WTC11 (cell line): Measurements from ENCODE around the gene YBEY. TPM values are rescaled to one million over a fixed set of nuclear protein-coding genes. Genes with fewer than 3 reads are reported as not detected.

Experiments used
- ATAC-seq: fragments of 200-7000 bp; cut with Tn5 transposase; 2 replicates; pipeline ENCODE4 v1.10.0; 2021; ENCODE audit warnings: mild to moderate bottlenecking, moderate library complexity
- CTCF ChIA-PET: fragments of 300-600 bp; sonication (Branson Sonifier 250); formaldehyde crosslinking; loops from one replicate; lab custom pipeline; 2021; ENCODE audit warnings: antibody characterized with exemption; lab: Charles Lee
- POLR2A ChIA-PET: fragments of 350-600 bp; sonication (Branson Sonifier 250); formaldehyde crosslinking; loops from one replicate; lab custom pipeline; 2021; ENCODE audit warnings: antibody characterized with exemption; lab: Charles Lee
- DNase-seq: peaks from one replicate; pipeline ENCODE4 v3.0.0; 2021; ENCODE audit warnings: low spot score
- H3K27ac Mint-ChIP-seq: 2 replicates; pipeline ENCODE4 v1.8.0; 2021; ENCODE audit warnings: mixed read lengths
- H3K27me3 Mint-ChIP-seq: 2 replicates; pipeline ENCODE4 v1.8.0; 2021; ENCODE audit warnings: low read depth, mild to moderate bottlenecking, moderate library complexity, mixed read lengths
- H3K36me3 Mint-ChIP-seq: 2 replicates; pipeline ENCODE4 v1.8.0; 2021; ENCODE audit warnings: mixed read lengths
- H3K4me1 Mint-ChIP-seq: 2 replicates; pipeline ENCODE4 v1.8.0; 2022; ENCODE audit warnings: mixed read lengths
- H3K4me3 Mint-ChIP-seq: 2 replicates; pipeline ENCODE4 v1.8.0; 2021; ENCODE audit warnings: mild to moderate bottlenecking, moderate library complexity, mixed read lengths
- H3K9me3 Mint-ChIP-seq: 2 replicates; pipeline ENCODE4 v1.8.0; 2021; ENCODE audit warnings: mixed read lengths
- ARID4B ChIP-seq: sonication (generic); formaldehyde crosslinking; IDR thresholded peaks from 2 replicates; pipeline ENCODE4 v1.8.0; 2023; ENCODE audit warnings: missing genetic modification reagents, mild to moderate bottlenecking, borderline replicate concordance
- GTF2I ChIP-seq: fragments of 250-450 bp; sonication (Bioruptor Pico); conservative IDR thresholded peaks from 2 replicates; pipeline ENCODE4 v1.4.0; 2021; ENCODE audit warnings: mild to moderate bottlenecking
- NFATC4 ChIP-seq: fragments of 250-450 bp; sonication (Bioruptor Pico); IDR thresholded peaks from 2 replicates; pipeline ENCODE4 v1.9.0; 2021; ENCODE audit warnings: mild to moderate bottlenecking
- PRDM15 ChIP-seq: sonication (generic); formaldehyde crosslinking; IDR thresholded peaks from 2 replicates; pipeline ENCODE4 v1.8.0; 2022; ENCODE audit warnings: missing genetic modification reagents
- PREB ChIP-seq: sonication (generic); formaldehyde crosslinking; IDR thresholded peaks from 2 replicates; pipeline ENCODE4 v1.8.1; 2022; ENCODE audit warnings: mild to moderate bottlenecking, missing genetic modification reagents, moderate library complexity, borderline replicate concordance
- RELA ChIP-seq: sonication (generic); formaldehyde crosslinking; IDR thresholded peaks from 2 replicates; pipeline ENCODE4 v1.8.1; 2022; ENCODE audit warnings: missing genetic modification reagents, mild to moderate bottlenecking, borderline replicate concordance
- SMAD4 ChIP-seq: sonication (generic); formaldehyde crosslinking; IDR thresholded peaks from 2 replicates; pipeline ENCODE4 v1.8.0; 2022; ENCODE audit warnings: mild to moderate bottlenecking, missing genetic modification reagents
- SOX15 ChIP-seq: fragments of 250-450 bp; sonication (Bioruptor Pico); IDR thresholded peaks from 2 replicates; pipeline ENCODE4 v1.9.0; 2021; ENCODE audit warnings: mild to moderate bottlenecking
- TEAD4 ChIP-seq: sonication (generic); formaldehyde crosslinking; IDR thresholded peaks from 2 replicates; pipeline ENCODE4 v1.8.0; 2022; ENCODE audit warnings: mild to moderate bottlenecking, missing genetic modification reagents
- USF2 ChIP-seq: sonication (generic); formaldehyde crosslinking; IDR thresholded peaks from 2 replicates; pipeline ENCODE4 v1.8.1; 2023; ENCODE audit warnings: mild to moderate bottlenecking, missing genetic modification reagents, moderate library complexity
- ZBTB21 ChIP-seq: sonication (generic); formaldehyde crosslinking; IDR thresholded peaks from 2 replicates; pipeline ENCODE4 v1.8.1; 2023; ENCODE audit warnings: mild to moderate bottlenecking, missing genetic modification reagents, borderline replicate concordance
- ZMAT4 ChIP-seq: fragments of 250-450 bp; sonication (Bioruptor Pico); IDR thresholded peaks from 2 replicates; pipeline ENCODE4 v1.9.0; 2021; ENCODE audit warnings: mild to moderate bottlenecking
- ZNF121 ChIP-seq: sonication (generic); formaldehyde crosslinking; IDR thresholded peaks from 2 replicates; pipeline ENCODE4 v1.8.0; 2023; ENCODE audit warnings: missing genetic modification reagents
- ZNF219 ChIP-seq: sonication (generic); formaldehyde crosslinking; IDR thresholded peaks from 2 replicates; pipeline ENCODE4 v1.8.0; 2023; ENCODE audit warnings: missing genetic modification reagents, mild to moderate bottlenecking, borderline replicate concordance
- ZNF532 ChIP-seq: fragments of 250-450 bp; sonication (Bioruptor Pico); IDR thresholded peaks from 2 replicates; pipeline ENCODE4 v1.9.0; 2021; ENCODE audit warnings: mild to moderate bottlenecking, borderline replicate concordance
- total RNA-seq: library from RNA; stranded (reverse); gene quantifications from 3 replicates; pipeline ENCODE4 v1.2.3, GENCODE V29; 2021

The YBEY gene
- total RNA-seq, 1 experiment from 2014 or later = 27.4 TPM

GRCh38 chr21:46345861-46346260 lies 59.7 kb downstream of the YBEY start (continued):
- TF ChIP-seq PRDM15 (CRISPR knock-in tag) (no peak), PREB (CRISPR knock-in tag) (no peak), NFATC4 (CRISPR knock-in tag) (no peak), SMAD4 (CRISPR knock-in tag) (no peak), ARID4B (CRISPR knock-in tag) (no peak), GTF2I (CRISPR knock-in tag) (no peak), ZBTB21 (no peak), RELA (CRISPR knock-in tag) (no peak), SOX15 (no peak), USF2 (CRISPR knock-in tag) (no peak)

GRCh38 chr21:46346296-46347202 lies 60.4 kb downstream of the YBEY start:
- CTCF ChIA-PET = no interaction called here
- H3K36me3 Mint-ChIP-seq = peaks cover 52% of the 10 kb centered on the region
- POLR2A ChIA-PET = no interaction called here
- no peak overlapping the region for H3K4me3 Mint-ChIP-seq
- H3K9me3 Mint-ChIP-seq = no peaks in the 10 kb centered on the region
- H3K27ac Mint-ChIP-seq = peak overlapping the region; percentile 72
- no peaks in the 10 kb centered on the region for H3K27me3 Mint-ChIP-seq
- no peak for DNase-seq
- no peak for ATAC-seq
- no peaks in the 10 kb centered on the region for H3K4me1 Mint-ChIP-seq
- TF ChIP-seq ZNF121 (CRISPR knock-in tag) = no peak
- no peak for TF ChIP-seq ZMAT4
- no peak for TF ChIP-seq TEAD4 (CRISPR knock-in tag)
- TF ChIP-seq PRDM15 (CRISPR knock-in tag) = no peak
- TF ChIP-seq ZNF219 = no peak
- TF ChIP-seq ZBTB21 = no peak
- TF ChIP-seq ZNF532 = no peak
